Measurements from ENCODE around the gene MITF.

MITF gene

DNA sequence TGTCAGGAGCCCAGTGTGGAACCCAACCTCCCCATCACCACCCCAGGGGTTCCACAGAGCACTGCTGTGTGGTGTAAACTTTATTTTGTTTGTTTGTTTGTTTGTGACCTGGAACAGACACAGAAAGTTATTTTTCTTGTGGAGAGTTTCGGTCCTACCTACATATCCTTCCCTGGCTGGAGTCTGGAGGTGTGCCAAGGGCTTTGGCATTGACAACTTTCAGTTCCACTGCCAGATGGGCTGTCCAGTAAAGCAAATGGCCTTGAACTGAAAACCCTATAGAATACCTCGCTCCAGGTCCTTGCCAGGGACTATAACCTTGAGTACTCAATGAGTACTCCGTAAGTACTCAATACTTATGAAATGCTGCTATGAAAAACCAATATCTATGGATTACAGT lies 103.5 kb downstream of the MITF start:
- no peak for DNase-seq

- no peak for DNase-seq
Measured at GRCh38 chr3:69844706-69845105, 105.4 kb downstream of the MITF start.

DNA sequence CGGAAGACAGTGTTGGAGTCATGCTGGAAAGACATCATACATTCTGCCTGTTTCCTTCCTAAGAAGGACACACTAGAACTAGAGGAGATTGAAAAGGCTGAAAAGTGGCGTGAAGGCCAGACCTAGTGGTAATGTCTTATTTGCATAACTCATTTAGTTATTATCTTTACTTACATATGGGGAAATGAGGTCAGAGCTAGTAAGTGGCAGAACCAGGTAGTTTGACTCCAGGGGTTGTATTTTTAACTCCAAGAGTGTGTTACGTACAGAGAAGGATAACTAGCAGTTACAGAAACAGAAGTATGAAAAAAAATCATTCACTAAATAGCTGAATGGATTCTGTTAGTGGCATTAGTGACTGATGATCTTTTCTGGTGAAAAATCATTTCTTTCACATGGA lies 108.0 kb downstream of the MITF start:
- DNase-seq = no peak

DNA sequence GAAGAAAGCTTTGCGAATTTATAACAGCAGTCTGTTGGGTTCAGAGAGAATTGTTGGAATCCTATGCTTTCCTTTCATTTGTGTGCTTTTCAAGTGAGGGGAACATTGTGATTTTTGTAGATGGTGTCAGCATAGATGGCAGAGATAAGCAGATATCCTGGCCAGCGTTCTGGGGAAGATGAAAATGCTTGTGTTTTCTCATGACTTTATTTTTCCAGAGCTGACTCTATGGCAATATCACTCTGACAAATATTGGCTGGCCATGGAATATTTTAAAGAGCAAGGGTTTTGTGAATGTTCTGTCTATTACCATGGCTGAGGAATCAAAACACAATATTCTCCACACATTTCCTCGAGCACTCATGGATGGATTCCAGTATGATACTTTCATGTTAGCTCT lies 108.8 kb downstream of the MITF start:
- no peak for DNase-seq

- no peak for DNase-seq
Measured at GRCh38 chr3:69850849-69851248, 111.6 kb downstream of the MITF start.

DNA sequence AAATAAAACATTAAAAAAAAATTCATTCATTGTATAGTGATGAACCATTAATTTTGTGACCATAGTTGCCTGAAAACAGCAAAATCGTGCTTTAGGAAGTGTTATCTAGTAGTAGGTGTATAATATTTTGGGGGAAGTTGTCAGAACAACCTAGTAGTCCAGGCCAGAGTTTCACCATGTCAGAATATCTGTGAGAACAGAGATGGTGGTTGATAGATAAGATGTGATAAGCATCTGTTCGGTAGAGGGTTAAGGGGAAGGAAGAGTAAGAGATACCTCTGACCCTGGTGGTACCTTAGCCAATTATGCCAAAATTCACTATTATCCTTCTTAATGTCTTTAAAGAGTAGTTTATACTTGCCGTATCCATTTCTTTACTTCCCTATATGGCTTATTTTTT lies 113.8 kb downstream of the MITF start:
- no peak for DNase-seq

- peak in 1 of 2 experiments; percentile 9 for DNase-seq
Measured at GRCh38 chr3:69855436-69856162, 116.3 kb downstream of the MITF start.

GRCh38 chr3:69856965-69857705 lies 117.9 kb downstream of the MITF start:
- no peak for DNase-seq

- no peak for DNase-seq
Measured at GRCh38 chr3:69861556-69861955, 122.3 kb downstream of the MITF start.

DNA sequence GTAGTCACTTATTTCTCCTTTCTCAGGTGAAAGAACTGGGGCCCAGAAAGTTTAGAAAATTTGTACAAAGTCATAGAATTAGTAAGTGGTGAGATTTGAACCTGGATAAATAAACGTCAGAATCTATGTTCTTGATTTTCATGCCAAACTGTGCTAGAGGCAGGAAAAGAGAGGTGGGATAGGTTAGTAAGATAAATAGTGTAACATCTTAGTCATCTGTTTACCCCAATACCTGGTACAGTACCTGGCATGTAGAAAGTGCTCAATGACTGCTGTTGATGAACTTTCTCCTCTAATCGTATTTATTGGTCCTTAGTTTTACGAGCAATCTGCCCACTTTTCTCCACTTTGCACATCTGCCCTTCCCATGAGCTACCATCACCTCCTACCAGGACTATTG lies 124.9 kb downstream of the MITF start:
- DNase-seq = no peak

GRCh38 chr3:69864766-69865165 lies 125.5 kb downstream of the MITF start:
- DNase-seq = no peak

- DNase-seq = no peak
Measured at GRCh38 chr3:69865925-69866679, 126.8 kb downstream of the MITF start.

DNA sequence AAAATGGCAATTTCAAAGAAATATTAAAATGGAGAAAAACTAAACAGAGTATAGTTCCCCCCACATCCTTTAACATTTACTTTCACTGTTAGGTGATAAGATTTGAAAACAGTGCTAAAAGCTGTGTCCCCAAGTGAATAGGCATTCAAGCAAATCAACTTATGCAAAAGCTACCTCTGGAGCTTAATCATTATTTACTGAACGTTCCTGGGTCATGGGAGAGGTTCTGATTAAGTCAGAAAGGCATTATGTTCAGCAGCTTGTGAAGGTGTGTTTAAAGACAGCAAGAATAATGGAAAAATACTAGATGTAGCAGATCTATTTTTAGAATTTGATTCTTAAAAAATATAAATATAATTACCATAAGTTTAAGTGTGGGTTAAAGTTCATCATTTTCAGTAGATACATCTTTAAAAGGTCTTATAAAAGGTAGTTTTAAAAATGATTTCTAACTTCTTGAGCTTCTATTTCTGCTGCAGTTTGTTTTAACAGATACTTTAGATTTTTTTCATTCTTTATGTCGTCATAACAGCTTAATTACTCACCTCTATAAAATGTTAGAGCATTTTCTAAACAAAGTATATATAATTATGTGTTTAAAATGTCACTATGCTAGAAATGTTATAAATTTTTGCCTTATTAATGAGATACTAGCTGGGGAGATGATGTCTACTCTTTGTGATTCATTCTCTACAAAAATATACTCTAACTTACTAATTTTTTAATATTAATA lies 127.9 kb downstream of the MITF start:
- no peak for DNase-seq

DNA sequence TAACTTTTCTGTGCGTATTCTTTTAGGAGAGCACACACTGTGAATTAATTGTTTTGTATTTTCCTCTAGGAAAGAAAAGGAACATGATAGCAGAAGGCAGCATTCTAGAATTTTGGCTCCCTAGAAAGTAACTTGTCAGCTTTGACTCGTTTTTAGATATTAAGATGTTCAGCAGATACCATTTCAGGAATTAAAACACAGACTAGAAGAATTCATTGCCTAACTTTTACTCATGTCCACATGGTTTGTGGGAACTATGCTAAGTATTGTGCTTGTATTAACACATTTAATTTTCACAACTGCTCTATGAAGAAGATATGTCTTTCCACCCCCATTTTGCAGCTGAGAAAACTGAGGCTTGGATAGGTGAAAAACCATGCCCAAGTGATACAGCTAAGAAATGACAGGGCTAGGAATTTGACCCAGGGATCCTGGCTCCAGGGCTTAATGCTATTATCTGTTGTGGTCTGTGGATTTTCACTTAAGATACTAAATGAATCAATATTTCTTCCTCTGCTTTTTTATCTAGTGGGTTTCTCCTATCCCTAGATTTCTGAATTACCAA lies 128.8 kb downstream of the MITF start:
- no peak for DNase-seq

GRCh38 chr3:69868841-69869420 lies 129.7 kb downstream of the MITF start:
- DNase-seq = no peak

GRCh38 chr3:69869643-69870042 lies 130.4 kb downstream of the MITF start:
- no peak for DNase-seq

GRCh38 chr3:69871251-69871650 lies 132.0 kb downstream of the MITF start:
- DNase-seq = no peak

DNA sequence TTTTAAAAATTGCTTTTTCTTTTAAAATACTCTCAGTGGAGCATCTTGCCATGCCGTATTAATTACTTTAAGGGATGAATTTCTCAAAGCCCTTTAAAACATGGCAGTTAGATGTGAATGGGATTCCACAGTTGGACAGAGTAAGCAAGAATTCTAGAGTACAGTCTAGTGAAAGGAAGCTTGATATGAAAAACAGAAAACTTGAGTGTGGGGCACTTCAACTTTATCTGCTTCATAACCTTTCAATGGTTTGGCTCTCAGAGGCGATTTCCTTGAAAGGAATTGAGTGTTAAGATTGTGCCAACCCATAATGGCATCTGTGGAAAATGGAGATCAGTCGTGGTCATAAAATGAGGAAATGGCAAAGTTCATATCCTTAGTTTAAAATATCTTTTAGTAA lies 132.6 kb downstream of the MITF start:
- DNase-seq = no peak

- no peak for DNase-seq
Measured at GRCh38 chr3:69872783-69873378, 133.6 kb downstream of the MITF start.

GRCh38 chr3:69876073-69876472 lies 136.8 kb downstream of the MITF start:
- no peak for DNase-seq

- no peak for DNase-seq
Measured at GRCh38 chr3:69878254-69878653, 139.0 kb downstream of the MITF start.

- no peak for DNase-seq
Measured at GRCh38 chr3:69879051-69879450, 139.8 kb downstream of the MITF start.

All from NCI-H446 (cell line).